Smooth muscle cell (in vitro differentiated cells): ENCODE results near the gene E2F7. TPM values are rescaled to one million over a fixed set of nuclear protein-coding genes. Genes with fewer than 3 reads are reported as not detected.

ENCODE experiments used
- DNase-seq: peaks from one replicate; lab custom pipeline; 2025; ENCODE audit not compliant: unreplicated experiment; lab: John Stamatoyannopoulos, UW
- H2AFZ ChIP-seq: fragments of 200-600 bp; sonication (generic); 2 replicates; pipeline ENCODE4 v1.6.0; 2016; ENCODE audit warnings: antibody characterized with exemption, low read depth, mild to moderate bottlenecking
- H3F3A ChIP-seq: fragments of 200-600 bp; sonication (generic); 2 replicates; pipeline ENCODE4 v1.6.0; 2017; ENCODE audit warnings: antibody characterized with exemption, low read depth
- H3K27ac ChIP-seq: fragments of 200-600 bp; sonication (generic); 2 replicates; pipeline ENCODE4 v1.5.1; 2016; ENCODE audit warnings: low read depth, mild to moderate bottlenecking
- H3K27me3 ChIP-seq: fragments of 200-600 bp; sonication (generic); 2 replicates; pipeline ENCODE4 v1.6.1; 2016; ENCODE audit warnings: low read depth, mild to moderate bottlenecking
- H3K36me3 ChIP-seq: fragments of 200-600 bp; sonication (generic); 2 replicates; pipeline ENCODE4 v1.5.1; 2016; ENCODE audit warnings: low read depth
- H3K4me1 ChIP-seq: fragments of 200-600 bp; sonication (generic); 2 replicates; pipeline ENCODE4 v1.5.1; 2016; ENCODE audit warnings: low read depth
- H3K4me2 ChIP-seq: fragments of 200-600 bp; sonication (generic); 2 replicates; pipeline ENCODE4 v1.6.0; 2016; ENCODE audit warnings: mild to moderate bottlenecking
- H3K4me3 ChIP-seq: fragments of 200-600 bp; sonication (generic); 2 replicates; pipeline ENCODE4 v1.5.1; 2016; ENCODE audit warnings: mild to moderate bottlenecking
- H3K79me2 ChIP-seq: fragments of 200-600 bp; sonication (generic); 2 replicates; pipeline ENCODE4 v1.6.0; 2016; ENCODE audit warnings: low read depth, mild to moderate bottlenecking
- H3K9ac ChIP-seq: fragments of 200-600 bp; sonication (generic); 2 replicates; pipeline ENCODE4 v1.6.0; 2016; ENCODE audit warnings: low read depth
- H3K9me3 ChIP-seq: fragments of 200-600 bp; sonication (generic); replicated peaks from 2 replicates; pipeline ENCODE4 v1.5.1; 2016; ENCODE audit warnings: low read depth
- H4K20me1 ChIP-seq: fragments of 200-600 bp; sonication (generic); 2 replicates; pipeline ENCODE4 v1.6.0; 2016; ENCODE audit warnings: low read depth
- CTCF ChIP-seq: fragments of 200-600 bp; sonication (generic); IDR thresholded peaks from 2 replicates; pipeline ENCODE4 v1.5.1; 2017; ENCODE audit warnings: borderline replicate concordance, mild to moderate bottlenecking, antibody characterized with exemption; ENCODE audit not compliant: insufficient read depth, poor library complexity, severe bottlenecking
- WGBS: methylation state at CpG from one replicate; pipeline ENCODE4 v1.1.7; 2016; ENCODE audit warnings: low lambda C conversion rate; 5-methylcytosine and 5-hydroxymethylcytosine counted together
- polyA plus RNA-seq: library from polyadenylated mRNA; unstranded; fragments of >200 nt; fragmentation: Nextera tagmentation; extraction: Ambion mirVana; gene quantifications from 2 replicates; pipeline ENCODE4 v1.2.1, GENCODE V29; 2016
- total RNA-seq: library from RNA; depleted of rRNA; stranded (reverse); fragments of >200 nt; gene quantifications from 2 replicates; pipeline ENCODE4 v1.2.3, GENCODE V29; 2014

Gene E2F7
- total and polyA plus RNA-seq, 2 experiments from 2014 or later: 5.1 to 16.0 TPM

- 75% methylated on average over 2 of the region's 2 CpGs for WGBS
- H3K79me2 ChIP-seq: no peaks in the 10 kb centered on the region
Measured at GRCh38 chr12:77107121-77107520, 41.8 kb upstream of the E2F7 start.

GRCh38 chr12:77104792-77105191 lies 39.4 kb upstream of the E2F7 start:
- Histone ChIP-seq H3K4me1 (peaks cover 7% of the 10 kb centered on the region), H4K20me1 (no peaks in the 10 kb centered on the region), H3K36me3 (no peaks in the 10 kb centered on the region), H2AFZ (no peak overlapping the region), H3K9me3 (no peaks in the 10 kb centered on the region), H3K4me3 (no peak overlapping the region), H3K27me3 (no peaks in the 10 kb centered on the region), H3K9ac (no peak overlapping the region), H3K4me2 (no peak overlapping the region), H3F3A (no peaks in the 10 kb centered on the region), H3K27ac (no peak overlapping the region), H3K79me2 (no peaks in the 10 kb centered on the region)
- no peak for DNase-seq
- WGBS: 51% methylated on average over 3 of the region's 3 CpGs
- TF ChIP-seq CTCF: no peak

More at GRCh38 chr12:77107121-77107520, 41.8 kb upstream of the E2F7 start:
- no peak overlapping the region for H3K4me3 ChIP-seq
- H4K20me1 ChIP-seq: no peaks in the 10 kb centered on the region
- no peak for DNase-seq
- peaks cover 6% of the 10 kb centered on the region for H3K4me1 ChIP-seq
- TF ChIP-seq CTCF: no peak
- no peak overlapping the region for H3K27ac ChIP-seq
- H3K36me3 ChIP-seq: no peaks in the 10 kb centered on the region
- H2AFZ ChIP-seq: no peak overlapping the region
- H3K9ac ChIP-seq: no peak overlapping the region
- H3F3A ChIP-seq: no peaks in the 10 kb centered on the region
- H3K9me3 ChIP-seq: no peaks in the 10 kb centered on the region
- no peaks in the 10 kb centered on the region for H3K27me3 ChIP-seq
- H3K4me2 ChIP-seq: no peak overlapping the region

GRCh38 chr12:77104286-77104685 lies 38.9 kb upstream of the E2F7 start:
- TF ChIP-seq CTCF: no peak
- Histone ChIP-seq H4K20me1 (no peaks in the 10 kb centered on the region), H3F3A (no peaks in the 10 kb centered on the region), H3K9ac (no peak overlapping the region), H3K27ac (no peak overlapping the region), H3K79me2 (no peaks in the 10 kb centered on the region), H3K4me2 (no peak overlapping the region), H3K36me3 (no peaks in the 10 kb centered on the region), H2AFZ (no peak overlapping the region), H3K4me3 (no peak overlapping the region), H3K4me1 (peaks cover 7% of the 10 kb centered on the region), H3K27me3 (no peaks in the 10 kb centered on the region), H3K9me3 (no peaks in the 10 kb centered on the region)
- WGBS: 76% methylated on average over 1 of the region's 1 CpG
- DNase-seq: no peak

GRCh38 chr12:77102691-77103090 lies 37.3 kb upstream of the E2F7 start:
- H3K4me2 ChIP-seq: peak overlapping the region; percentile 59
- H3K4me3 ChIP-seq: no peak overlapping the region
- H4K20me1 ChIP-seq: no peaks in the 10 kb centered on the region
- H3K9me3 ChIP-seq: no peaks in the 10 kb centered on the region
- 92% methylated on average over 1 of the region's 1 CpG for WGBS
- no peak overlapping the region for H3K9ac ChIP-seq
- no peak for TF ChIP-seq CTCF
- no peak overlapping the region for H3K27ac ChIP-seq
- no peak for DNase-seq
- no peaks in the 10 kb centered on the region for H3F3A ChIP-seq
- H3K27me3 ChIP-seq: no peaks in the 10 kb centered on the region
- no peaks in the 10 kb centered on the region for H3K79me2 ChIP-seq
- peaks cover 7% of the 10 kb centered on the region for H3K4me1 ChIP-seq
- no peaks in the 10 kb centered on the region for H3K36me3 ChIP-seq
- H2AFZ ChIP-seq: no peak overlapping the region
